Left lung (tissue), 10 donors: ENCODE data around the gene RNF166. TPM values are rescaled to one million over a fixed set of nuclear protein-coding genes. Genes with fewer than 3 reads are reported as not detected.
"Not testable (repeated sequence)": the region's sequence is repeated elsewhere in the genome, so short reads cannot be mapped to it uniquely, and the experiment has no call there.

Experiments
- ATAC-seq: fragments of 200-7000 bp; cut with Tn5 transposase; one replicate; pipeline ENCODE4 v1.9.1; 2020; ENCODE audit warnings: moderate library complexity
- DNase-seq, 4 donors: peaks; one replicate each; pipeline ENCODE4 v3.0.0-alpha.2; 2013 to 2020
- H3K27ac ChIP-seq, 2 donors: fragments of 200-600 bp; sonication (generic) in 1 of 2; one replicate each; pipeline versions ENCODE4 v1.5.0 to v1.8.0; 2020 to 2021
- H3K27me3 ChIP-seq, 2 donors: fragments of 200-600 bp; sonication (generic) in 1 of 2; one replicate each; pipeline versions ENCODE4 v1.5.0 to v1.8.0; 2020 to 2021
- H3K36me3 ChIP-seq, 2 donors: fragments of 200-600 bp; sonication (generic) in 1 of 2; one replicate each; pipeline versions ENCODE4 v1.5.0 to v1.8.0; 2020 to 2021
- H3K4me1 ChIP-seq, 2 donors: fragments of 200-600 bp; one replicate each; pipeline ENCODE4 v1.8.0; 2021
- H3K4me3 ChIP-seq, 2 donors: fragments of 200-600 bp; sonication (generic) in 1 of 2; one replicate each; pipeline versions ENCODE4 v1.5.0 to v1.8.0; 2020 to 2021; ENCODE audit warnings: mild to moderate bottlenecking in 1 of 2
- H3K9me3 ChIP-seq, 2 donors: fragments of 200-600 bp; sonication (generic) in 1 of 2; one replicate each; pipeline versions ENCODE4 v1.5.0 to v1.8.0; 2020 to 2021
- CTCF ChIP-seq, 2 donors: fragments of 200-600 bp; sonication (generic) in 1 of 2; IDR thresholded peaks; one replicate each; pipeline versions ENCODE4 v1.5.0 to v1.8.0; 2021; ENCODE audit warnings: antibody characterized with exemption in 2 of 2
- intact Hi-C, 2 donors: fragments of 100-400 bp; cut with DNase I; formaldehyde crosslinking; loops; one replicate each; pipeline versions ENCODE4 v1.11.2 to v1.14.2; 2022
- polyA plus RNA-seq, 6 donors: library from polyadenylated mRNA; unstranded; fragments of 120-200 nt; gene quantifications; one replicate each; pipeline ENCODE4 v1.2.1, GENCODE V29; 2013; ENCODE audit not compliant: insufficient read length in 6 of 6
- total RNA-seq, 2 donors: library from RNA; stranded (reverse); fragmentation: NEBNext Ultra II Directional; extraction: Animal tissue kit (Norgen Biotek cat#: 25700); gene quantifications; one replicate each; pipeline ENCODE4 v1.2.1, GENCODE V29; 2021
- donor health status: DM: no; HTN: yes; CAD: no.
- donor health status: DM: no; HTN: no; CAD: no.

The RNF166 gene
- total and polyA plus RNA-seq, 8 donors, result 14.8 to 54.0 (median 16.7) TPM

GRCh38 chr16:88669980-88670379 lies 36.2 kb downstream of the RNF166 start:
- no peak overlapping the region for H3K4me3 ChIP-seq
- H3K9me3 ChIP-seq, result no peaks in the 10 kb centered on the region
- no peak for DNase-seq
- no peaks in the 10 kb centered on the region for H3K27me3 ChIP-seq
- intact Hi-C loops, result no loop called here
- H3K4me1 ChIP-seq, result peaks cover 0 to 5% of the 10 kb centered on the region in 2 donors
- no peak for TF ChIP-seq CTCF (IDR thresholded peaks at IDR 0.05)
- H3K36me3 ChIP-seq, result peaks cover 0 to 19% of the 10 kb centered on the region in 2 donors
- no peak overlapping the region for H3K27ac ChIP-seq
- no peak for ATAC-seq

- Histone ChIP-seq H3K4me1 (peaks cover 0 to 10% of the 10 kb centered on the region in 2 donors), H3K36me3 (peaks cover 0 to 17% of the 10 kb centered on the region in 2 donors)
- H3K4me3 ChIP-seq, H3K27ac ChIP-seq, intact Hi-C loops, DNase-seq, H3K9me3 ChIP-seq, ATAC-seq, H3K27me3 ChIP-seq: not testable (repeated sequence)
Observed at GRCh38 chr16:88669493-88669892, 36.7 kb downstream of the RNF166 start.

- Histone ChIP-seq H3K27ac (no peak overlapping the region), H3K4me1 (peaks cover 0 to 18% of the 10 kb centered on the region in 2 donors), H3K36me3 (peaks cover 0 to 4% of the 10 kb centered on the region in 2 donors), H3K4me3 (no peak overlapping the region), H3K27me3 (no peaks in the 10 kb centered on the region), H3K9me3 (no peaks in the 10 kb centered on the region)
- no peak for TF ChIP-seq CTCF (IDR thresholded peaks at IDR 0.05)
- no peak for ATAC-seq
- intact Hi-C loops, result no loop called here
- DNase-seq, result no peak
Observed at GRCh38 chr16:88667461-88667860, 38.7 kb downstream of the RNF166 start.

- Histone ChIP-seq H3K4me3 (no peak overlapping the region), H3K27ac (no peak overlapping the region), H3K36me3 (no peaks in the 10 kb centered on the region), H3K4me1 (peaks cover 0 to 35% of the 10 kb centered on the region in 2 donors), H3K9me3 (no peaks in the 10 kb centered on the region), H3K27me3 (no peaks in the 10 kb centered on the region)
- TF ChIP-seq CTCF (IDR thresholded peaks at IDR 0.05), result no peak
- DNase-seq (no peak), ATAC-seq (no peak)
- intact Hi-C loops, result no loop called here
Observed at GRCh38 chr16:88665570-88665969, 40.6 kb downstream of the RNF166 start.

- H3K4me1 ChIP-seq, result peaks cover 0 to 35% of the 10 kb centered on the region in 2 donors
- intact Hi-C loops, result no loop called here
- H3K9me3 ChIP-seq, result no peaks in the 10 kb centered on the region
- H3K27me3 ChIP-seq, result no peaks in the 10 kb centered on the region
- no peaks in the 10 kb centered on the region for H3K36me3 ChIP-seq
- H3K27ac ChIP-seq, result no peak overlapping the region
- ATAC-seq (no peak), DNase-seq (no peak)
- H3K4me3 ChIP-seq, result no peak overlapping the region
- no peak for TF ChIP-seq CTCF (IDR thresholded peaks at IDR 0.05)
Observed at GRCh38 chr16:88665148-88665547, 41.1 kb downstream of the RNF166 start.
